Fibroblast of the aortic adventitia (primary cell): ENCODE measurements around the gene SCFD2. TPM values are rescaled to one million over a fixed set of nuclear protein-coding genes. Genes with fewer than 3 reads are reported as not detected.
A peak's percentile ranks its signal among the peaks of the same experiment; 100 is the strongest.
"Not testable (repeated sequence)": the region's sequence is repeated elsewhere in the genome, so short reads cannot be mapped to it uniquely, and the experiment has no call there.

Source experiments
- DNase-seq: peaks from one replicate; pipeline ENCODE4 v3.0.0-alpha.2; 2010; ENCODE audit warnings: low read depth
- H3K4me3 ChIP-seq: 2 replicates; pipeline ENCODE4 v1.5.1; 2011; ENCODE audit warnings: low read depth, mild to moderate bottlenecking, control low read depth, low read length, moderate library complexity
- total RNA-seq: library from RNA; depleted of rRNA; stranded (reverse); fragments of >200 nt; gene quantifications from 2 replicates; pipeline ENCODE4 v1.2.3, GENCODE V29; 2012; ENCODE audit warnings: low replicate concordance
- TF ChIP-seq, protein P1 (sequence below): IDR thresholded peaks from 2 replicates; pipeline ENCODE4 v1.5.1; 2011; ENCODE audit warnings: mild to moderate bottlenecking, low read length, control low read depth, inconsistent platforms; ENCODE audit not compliant: insufficient read depth

Gene SCFD2
- total RNA-seq, 1 donor = 69.2 TPM

DNA sequence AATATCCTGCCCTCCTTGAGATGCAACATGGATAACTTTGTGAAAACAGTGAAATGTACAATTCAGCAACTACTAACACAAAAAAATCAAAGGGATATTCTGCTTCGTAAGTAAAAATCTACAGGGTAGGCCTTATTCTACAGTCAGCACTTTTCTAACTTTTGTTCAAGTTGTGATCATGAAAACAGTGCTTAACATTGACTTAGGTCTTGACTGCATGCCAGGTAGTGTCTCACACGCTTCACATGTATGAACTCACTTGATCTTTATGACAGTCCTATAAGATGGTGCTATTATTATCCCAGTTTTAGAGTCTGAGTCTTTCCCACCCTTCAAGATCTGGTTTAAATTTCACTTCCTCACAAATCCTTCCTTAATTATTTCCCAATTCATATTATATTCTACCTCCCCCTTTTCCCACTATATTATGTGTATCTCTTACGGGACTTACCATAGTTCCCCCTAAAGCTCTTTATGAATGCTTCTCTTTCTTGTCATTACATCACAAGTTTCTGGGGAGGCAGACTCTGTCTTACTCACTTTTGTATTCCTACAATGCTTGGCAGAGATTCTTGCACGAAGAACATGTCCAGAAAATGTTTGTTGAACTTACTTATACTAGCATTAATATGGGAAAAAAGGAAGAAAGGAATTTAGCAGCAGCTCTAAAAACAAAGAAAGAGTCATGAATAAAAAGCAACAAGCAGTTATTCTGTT is 179.8 kb downstream of the SCFD2 start:
- H3K4me3 ChIP-seq = no peak overlapping the region
- TF ChIP-seq, protein P1, sequence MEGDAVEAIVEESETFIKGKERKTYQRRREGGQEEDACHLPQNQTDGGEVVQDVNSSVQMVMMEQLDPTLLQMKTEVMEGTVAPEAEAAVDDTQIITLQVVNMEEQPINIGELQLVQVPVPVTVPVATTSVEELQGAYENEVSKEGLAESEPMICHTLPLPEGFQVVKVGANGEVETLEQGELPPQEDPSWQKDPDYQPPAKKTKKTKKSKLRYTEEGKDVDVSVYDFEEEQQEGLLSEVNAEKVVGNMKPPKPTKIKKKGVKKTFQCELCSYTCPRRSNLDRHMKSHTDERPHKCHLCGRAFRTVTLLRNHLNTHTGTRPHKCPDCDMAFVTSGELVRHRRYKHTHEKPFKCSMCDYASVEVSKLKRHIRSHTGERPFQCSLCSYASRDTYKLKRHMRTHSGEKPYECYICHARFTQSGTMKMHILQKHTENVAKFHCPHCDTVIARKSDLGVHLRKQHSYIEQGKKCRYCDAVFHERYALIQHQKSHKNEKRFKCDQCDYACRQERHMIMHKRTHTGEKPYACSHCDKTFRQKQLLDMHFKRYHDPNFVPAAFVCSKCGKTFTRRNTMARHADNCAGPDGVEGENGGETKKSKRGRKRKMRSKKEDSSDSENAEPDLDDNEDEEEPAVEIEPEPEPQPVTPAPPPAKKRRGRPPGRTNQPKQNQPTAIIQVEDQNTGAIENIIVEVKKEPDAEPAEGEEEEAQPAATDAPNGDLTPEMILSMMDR = no peak
- peak; percentile 91 for DNase-seq

DNA sequence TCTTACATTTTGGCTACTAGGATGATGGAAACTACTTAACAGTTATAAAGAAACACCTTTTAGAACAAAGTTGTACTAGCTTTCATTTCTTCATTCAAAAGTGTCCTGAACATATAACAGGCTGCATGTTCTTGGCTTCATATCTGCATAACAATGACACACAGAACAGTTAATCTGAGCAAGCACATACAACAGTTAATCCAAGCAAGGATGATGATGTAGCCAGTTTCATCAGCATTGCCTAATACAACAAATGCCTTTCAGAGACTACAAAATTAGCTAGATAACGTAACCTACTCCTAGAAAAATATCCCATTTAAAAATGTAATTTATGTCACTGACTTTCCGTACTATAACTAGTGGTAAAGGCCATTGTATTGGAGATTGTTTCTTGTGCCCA is 182.1 kb downstream of the SCFD2 start:
- TF ChIP-seq, protein P1 = no peak
- peak; percentile 29 for DNase-seq
- H3K4me3 ChIP-seq = no peak overlapping the region

DNA sequence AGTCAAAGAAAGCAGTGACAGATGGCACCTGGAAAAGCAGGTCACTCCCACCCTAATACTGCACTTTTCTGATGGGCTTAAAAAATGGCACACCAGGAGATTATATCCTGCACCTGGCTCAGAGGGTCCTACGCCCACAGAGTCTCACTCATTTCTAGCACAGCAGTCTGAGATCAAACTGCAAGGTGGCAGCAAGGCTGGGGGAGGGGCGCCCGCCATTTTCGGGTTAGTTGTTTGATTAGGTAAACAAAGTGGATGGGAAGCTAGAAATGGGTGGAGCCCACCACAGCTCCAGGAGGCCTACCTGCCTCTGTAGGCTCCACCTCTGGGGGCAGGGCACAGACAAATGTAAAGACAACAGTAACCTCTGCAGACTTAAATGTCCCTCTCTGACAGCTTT is 188.1 kb downstream of the SCFD2 start:
- not testable (repeated sequence) for H3K4me3 ChIP-seq, DNase-seq

DNA sequence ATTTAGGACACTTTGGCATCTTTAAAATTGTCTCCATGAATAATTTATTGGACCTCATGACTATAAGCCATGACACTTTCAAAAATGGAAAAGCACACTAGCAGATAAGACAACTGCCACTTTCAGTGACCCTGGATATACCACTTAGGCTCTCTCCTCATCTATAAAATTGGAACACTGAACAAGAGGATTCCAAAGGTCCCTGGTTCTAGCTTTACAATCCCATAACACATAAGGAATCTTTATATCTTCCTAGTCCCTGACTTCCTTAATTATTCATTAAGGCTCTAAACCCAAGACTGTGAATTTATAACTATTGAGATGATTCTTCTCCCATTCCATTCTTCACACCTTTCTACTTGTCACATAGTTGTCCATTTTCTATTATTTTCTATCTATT is 190.2 kb downstream of the SCFD2 start:
- H3K4me3 ChIP-seq = no peak overlapping the region
- TF ChIP-seq, protein P1 = no peak
- DNase-seq = no peak

DNA sequence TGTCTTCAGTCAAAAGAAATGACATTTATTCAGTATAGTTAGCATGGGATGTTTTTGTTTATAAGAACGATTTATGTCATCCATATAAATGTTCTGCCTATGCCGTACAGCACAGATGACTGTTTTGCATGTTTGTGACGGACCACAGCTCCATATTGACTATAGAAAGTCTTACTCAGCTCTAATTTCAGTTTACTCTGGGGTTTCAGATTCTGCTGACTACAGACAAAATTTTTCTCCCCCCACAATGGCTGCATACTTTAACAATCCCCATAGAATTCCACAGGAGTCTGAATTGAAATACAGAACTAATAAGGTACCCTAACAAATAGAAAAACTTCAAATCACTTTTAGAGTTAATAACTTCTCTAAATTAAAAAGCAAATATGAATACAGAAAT is 191.0 kb downstream of the SCFD2 start:
- TF ChIP-seq, protein P1 = no peak
- DNase-seq = no peak
- no peak overlapping the region for H3K4me3 ChIP-seq

DNA sequence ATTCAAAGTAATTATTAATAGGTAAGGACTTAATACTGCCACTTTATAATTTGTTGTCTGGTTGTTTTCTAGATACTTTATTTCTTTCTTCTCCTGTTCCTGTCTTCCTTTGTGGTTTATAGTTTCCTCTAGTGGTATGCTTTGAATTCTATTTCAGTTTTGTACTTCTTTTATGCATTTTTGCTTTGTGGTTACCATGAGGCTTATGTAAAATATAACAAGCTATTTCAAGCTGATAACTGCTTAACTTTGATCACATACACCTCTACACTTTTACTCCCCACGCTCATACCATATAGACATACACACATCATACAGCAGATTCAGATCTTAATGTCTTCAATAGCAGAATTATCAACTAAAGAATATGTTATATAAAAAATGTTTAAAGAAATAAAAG is 192.3 kb downstream of the SCFD2 start:
- no peak overlapping the region for H3K4me3 ChIP-seq
- DNase-seq = no peak
- TF ChIP-seq, protein P1 = no peak

DNA sequence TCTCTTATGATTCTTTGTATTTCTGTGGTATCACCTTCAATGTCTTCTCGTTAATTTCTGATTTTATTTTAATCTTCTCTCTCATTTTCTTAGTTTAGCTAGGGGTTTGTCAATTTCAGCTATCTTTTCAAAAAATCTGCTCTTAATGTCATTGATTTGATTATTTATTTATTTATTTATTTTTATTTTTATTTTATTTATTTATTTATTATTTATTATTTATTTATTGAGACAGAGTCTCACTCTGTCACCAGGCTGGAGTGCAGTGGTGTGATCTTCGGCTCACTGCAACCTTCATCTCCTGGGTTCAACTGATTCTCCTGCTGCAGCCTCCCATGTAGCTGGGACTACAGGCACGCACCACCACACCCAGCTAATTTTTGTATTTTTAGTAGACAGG is 194.1 kb downstream of the SCFD2 start:
- H3K4me3 ChIP-seq = no peak overlapping the region

More for the DNA sequence above, 194.1 kb downstream of the SCFD2 start:
- no peak for DNase-seq
- TF ChIP-seq, protein P1 = no peak
